Fibroblast of skin of right quadriceps (primary cell): Measurements from ENCODE around the gene GPSM1.

Experiments used
- DNase-seq: peaks from one replicate; pipeline ENCODE4 v3.0.0-alpha.2; 2013

The GPSM1 gene

DNA sequence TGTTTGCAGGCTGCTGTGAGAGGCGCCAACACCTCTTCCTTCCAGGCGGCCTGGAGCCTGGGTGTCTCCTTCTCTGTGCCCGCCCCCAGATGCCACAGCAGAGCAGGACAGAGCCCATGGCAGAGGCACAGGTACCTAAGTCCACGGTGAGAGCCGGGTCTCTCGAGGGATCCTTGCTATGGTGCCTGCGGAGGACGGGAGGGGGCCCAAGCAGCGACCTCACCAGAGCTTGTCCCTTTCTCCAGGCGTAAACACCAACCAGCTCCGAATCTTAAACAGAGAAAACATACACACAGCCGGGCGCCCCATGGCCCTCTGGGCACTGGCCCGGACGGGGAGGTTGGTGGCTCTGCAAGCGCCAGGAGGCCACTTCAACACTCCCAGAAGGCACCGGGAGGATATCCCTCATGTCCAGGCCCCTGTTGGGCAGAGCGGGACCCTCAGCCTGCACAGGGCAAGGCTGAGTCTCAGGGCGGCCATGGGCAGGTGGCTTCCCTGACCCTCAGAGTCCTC, 35.3 kb upstream of the GPSM1 start:
- DNase-seq = no peak

DNA sequence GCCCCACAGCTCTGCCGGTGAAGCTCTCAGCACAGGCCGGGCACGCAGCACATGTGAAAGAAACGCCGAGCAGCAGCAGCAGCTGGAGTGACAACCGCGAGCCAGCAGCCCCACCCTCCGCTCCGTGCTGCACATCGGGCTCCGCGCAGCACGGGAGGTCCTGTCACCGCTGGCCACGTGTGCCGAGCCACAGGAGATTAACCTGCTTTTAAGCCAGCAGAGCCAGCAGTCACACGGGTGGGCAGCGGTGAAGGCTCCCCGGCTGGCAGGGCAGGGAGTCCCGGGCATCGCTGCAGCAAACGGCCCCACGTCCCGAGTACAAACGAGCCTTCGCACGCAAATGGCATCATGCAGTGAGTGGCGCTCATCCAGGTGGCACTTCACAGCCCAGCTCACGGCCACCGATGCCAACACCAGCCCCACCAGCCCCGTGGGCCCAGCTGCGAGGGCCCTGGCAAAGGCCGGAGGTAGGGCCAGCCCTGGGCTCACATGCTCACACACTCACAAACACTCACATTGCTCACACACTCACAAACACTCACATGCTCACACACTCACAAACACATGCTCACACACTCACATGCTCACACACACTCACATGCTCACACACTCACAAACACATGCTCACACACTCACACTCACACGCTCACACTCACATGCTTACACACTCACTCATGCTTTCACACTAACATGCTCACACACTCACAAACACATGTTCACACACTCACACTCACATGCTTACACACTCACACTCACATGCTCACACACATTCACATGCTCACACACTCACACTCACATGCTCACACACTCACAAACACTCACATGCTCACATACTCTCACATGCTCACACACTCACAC, 34.5 kb upstream of the GPSM1 start:
- DNase-seq = no peak

DNA sequence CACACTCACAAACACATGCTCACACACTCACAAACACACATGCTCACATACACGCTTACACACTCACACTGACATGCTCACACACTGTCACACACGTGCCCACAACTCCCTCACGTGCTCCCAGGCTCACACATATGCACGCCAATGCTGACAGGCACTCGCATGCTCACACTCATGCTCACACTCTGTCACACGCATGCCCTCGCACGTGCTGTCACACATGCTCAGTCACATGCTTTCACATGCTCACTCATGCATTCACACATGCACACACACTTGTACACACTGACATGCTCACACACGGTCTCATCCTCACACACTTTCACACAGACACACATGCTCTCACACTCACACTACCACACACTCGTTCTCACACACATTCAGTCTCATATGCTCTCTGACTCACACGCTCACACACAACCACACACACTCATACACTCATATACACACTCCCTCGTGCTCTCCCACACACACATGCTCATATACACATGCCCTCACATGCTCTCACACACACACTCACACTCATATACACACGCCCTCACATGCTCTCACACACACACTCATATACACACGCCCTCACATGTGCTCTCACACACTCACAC, 33.8 kb upstream of the GPSM1 start:
- no peak for DNase-seq

DNA sequence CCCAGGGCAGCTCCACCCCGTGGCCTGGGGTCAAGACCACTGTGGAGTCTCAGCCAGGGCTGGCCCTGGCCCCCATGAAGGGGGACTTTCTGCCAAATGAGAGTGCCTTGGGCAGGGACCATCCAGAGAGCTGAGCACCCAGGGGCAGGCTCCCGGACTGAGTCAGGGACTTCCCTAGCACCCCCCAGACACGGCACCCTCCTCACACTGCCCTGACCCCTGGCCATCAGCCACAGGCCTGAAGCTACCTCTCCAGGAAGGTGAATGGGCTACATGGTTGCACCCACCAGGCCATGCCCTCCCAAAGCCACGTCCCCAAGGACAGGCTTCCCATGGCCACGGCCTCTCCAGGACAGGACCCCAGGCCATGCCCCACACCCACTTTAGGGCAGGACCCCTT, 32.9 kb upstream of the GPSM1 start:
- no peak for DNase-seq

DNA sequence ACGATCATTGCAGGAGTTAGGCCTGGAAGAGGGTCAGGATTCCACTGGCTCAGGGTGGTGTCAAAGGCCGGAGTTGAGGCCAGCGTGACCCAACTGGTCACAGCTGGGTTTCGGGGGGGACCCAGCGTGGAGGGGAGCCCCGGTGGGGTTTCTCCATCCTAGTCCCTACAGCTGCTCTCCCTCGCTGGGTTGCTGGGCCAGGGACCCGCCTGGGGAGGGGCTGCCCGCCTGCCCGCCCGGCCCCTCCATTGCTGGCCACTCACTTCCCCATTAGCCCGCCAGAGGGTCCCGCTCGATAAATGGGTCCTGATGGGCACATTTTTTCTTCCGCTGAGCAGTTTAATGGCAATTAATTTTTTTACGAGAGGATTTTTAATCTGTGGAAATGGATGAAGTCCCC, 32.3 kb upstream of the GPSM1 start:
- no peak for DNase-seq

DNA sequence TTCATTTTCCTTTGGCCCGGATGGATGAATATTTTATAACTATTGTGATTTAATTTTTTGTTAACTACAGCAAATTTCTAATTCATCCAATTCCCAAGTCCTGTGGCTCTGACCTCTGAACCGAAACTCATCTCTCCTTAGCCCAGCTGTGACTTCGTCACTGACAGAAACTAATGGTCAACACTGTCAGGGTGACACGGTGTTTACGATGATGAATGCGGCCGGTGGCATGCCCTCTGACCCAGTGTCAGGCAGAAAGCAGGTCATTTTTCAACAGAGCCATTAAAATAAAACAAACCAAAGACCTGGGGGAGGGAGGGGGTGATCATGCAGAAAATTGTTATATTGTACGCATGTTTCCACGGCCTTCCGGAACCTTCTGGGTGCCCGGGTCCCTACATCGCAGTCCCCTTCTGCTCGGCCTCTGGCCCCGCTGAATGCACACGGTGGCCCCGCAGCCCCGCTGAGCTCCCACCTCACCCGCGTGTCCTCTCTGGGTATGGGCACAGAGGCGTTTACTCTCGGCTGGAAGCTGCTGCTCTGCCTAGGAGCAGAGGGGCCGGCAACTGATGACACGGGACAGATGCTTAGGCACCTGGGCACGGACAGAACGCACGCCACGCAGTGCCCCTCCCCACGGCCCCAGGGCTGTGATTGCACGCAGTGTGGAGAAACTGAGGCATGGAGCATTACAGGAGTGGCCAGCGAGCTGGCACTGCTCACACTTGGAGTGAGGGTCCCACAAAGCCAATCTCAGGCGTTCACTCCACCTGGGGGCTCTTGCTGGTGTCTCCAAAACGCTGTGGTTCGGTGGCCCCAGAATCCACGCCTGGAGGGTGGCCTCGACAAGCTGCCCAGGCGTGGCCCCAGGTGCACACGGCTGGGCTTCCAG, 31.6 kb upstream of the GPSM1 start:
- no peak for DNase-seq

DNA sequence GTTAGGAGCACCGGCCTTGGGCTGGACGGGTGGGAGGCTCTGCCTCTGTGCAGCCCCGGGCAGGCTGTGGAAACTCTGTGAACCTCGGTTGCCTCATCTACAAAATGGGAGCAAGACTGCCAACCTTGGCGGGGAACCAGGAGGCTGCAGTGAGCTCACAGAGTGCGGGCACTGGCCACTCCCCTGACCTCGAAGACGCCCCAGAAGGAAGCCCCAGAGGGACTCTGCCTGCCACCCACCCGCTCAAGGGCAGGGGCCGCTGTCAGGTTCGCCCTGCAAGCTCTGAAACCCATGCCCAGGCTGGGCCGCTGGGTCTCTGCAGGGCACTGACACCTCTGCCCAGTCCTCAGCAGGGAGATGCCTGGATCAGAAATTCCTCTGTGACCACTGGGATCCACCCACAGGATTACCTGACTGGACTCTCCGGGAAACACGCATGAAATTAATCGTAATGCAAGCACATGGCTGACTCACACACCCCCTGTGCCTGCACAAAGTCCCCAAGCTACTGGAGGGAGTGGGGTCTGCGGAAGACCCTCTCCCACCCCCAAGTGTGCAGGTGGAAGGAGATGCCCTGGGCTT, 30.8 kb upstream of the GPSM1 start:
- DNase-seq = no peak

DNA sequence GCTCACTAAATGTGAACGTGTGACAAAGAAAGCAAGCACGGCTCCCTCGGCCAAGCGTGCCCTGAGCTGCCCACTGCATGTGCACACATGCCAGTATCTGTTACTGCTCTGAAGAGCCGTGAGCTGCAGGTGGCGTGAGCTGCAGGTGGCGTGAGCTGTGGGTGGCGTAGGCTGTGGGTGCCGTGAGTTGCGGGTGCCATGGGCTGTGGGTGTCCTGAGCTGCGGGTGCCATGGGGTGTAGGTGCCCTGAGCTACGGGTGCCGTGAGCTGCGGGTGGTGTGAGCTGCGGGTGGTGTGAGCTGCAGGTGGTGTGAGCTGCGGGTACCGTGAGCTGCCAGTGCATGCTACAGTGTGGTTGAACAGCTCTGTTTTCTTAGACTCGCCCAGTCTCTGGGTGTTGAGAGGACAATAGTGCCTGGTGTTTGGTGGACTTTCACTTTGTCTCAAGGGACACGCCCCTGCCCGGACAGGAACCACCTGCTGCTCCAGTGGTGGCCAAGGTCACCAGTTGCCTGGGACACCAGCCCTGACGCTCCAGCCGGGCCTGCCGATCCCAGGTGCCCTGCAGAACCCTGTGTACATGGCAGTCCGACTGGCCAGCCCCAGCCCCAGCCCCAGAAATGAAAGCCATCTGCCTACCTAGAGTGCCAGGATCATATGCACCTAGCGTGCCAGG, 30.2 kb upstream of the GPSM1 start:
- no peak for DNase-seq

DNA sequence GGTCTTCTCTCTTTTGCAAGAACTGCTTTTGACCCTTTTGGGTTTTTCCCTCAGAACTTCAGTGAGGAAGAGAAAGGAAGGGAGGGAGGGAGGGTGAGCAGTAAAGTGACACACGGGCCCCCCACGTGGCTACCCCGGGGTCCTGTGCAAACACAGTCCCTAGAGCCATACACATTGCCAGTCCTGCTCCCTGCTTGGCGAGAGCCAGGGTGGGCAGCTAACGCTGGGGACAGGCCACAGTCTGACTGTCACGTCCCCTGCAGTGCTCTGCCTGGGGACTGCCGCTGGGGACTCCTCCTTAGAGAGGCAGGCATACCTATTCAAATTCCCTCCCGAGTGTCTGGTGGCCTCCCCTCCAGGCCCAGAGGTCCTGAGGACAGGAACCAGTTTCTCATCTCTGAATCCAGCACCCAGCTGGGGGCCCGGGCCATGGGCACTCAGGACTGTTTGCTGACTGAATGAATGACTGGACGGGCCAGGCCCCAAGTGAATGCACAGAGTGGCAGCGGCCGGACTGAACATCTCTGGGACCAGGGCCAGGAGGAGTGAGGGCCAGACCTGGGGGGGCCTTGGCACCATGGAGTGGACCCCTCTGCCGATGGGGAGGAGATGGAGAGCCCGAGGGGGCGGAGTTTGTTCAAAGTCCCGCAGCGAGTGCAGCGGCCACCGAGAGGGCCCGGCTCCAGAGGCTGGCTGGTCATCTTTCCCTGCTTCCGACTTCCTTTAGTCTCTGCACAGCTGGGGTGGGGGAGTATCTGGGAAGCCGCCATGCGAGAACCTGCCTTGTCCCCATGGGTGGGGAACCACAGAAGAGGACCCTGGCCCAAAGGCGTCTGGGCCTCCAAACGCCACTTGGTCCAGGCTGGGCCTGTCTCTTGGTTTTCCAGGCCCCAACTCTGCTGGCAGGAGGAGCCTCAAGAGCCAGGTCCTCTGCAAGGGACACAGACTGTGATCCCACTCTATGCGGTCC, 29.3 kb upstream of the GPSM1 start:
- DNase-seq = no peak

DNA sequence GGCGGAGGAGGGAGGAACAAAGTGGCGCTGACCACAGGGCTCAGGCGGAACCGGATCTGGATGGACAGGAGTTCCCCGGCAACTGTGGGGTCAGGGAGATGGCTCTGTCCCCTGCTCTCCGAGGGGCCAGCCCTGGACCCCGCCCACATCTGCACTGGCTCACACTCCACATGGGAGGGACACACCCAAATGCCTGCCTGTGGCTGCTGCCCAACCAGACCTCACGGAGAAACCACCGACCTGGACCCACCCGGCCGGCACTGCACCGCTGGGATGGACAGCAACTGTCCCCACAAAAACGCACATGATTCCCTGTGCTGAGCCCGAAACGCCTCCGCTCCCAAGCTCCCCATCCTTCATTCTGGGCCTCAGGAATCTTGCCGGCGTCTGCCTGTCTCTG, 28.2 kb upstream of the GPSM1 start:
- DNase-seq = no peak

DNA sequence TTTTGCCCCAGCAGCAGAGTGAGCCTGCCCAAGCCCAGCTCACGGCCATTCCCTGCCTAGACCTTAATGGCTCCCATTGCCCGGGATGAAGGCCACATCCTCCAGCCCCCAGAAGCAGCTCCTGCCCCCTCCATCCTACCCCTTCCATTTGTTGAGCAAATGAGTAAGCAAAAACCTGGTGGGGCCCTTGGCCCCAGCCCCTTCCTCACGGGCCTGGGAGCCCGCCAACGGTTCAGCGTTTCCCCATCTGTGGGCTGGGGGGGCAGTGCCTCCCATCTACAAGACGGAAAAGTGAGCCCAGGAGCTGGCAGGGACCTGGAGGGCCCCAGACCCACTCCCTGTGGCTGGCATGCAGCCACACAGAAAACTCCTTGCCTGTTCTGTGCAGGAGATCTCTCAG, 27.8 kb upstream of the GPSM1 start:
- DNase-seq = no peak

DNA sequence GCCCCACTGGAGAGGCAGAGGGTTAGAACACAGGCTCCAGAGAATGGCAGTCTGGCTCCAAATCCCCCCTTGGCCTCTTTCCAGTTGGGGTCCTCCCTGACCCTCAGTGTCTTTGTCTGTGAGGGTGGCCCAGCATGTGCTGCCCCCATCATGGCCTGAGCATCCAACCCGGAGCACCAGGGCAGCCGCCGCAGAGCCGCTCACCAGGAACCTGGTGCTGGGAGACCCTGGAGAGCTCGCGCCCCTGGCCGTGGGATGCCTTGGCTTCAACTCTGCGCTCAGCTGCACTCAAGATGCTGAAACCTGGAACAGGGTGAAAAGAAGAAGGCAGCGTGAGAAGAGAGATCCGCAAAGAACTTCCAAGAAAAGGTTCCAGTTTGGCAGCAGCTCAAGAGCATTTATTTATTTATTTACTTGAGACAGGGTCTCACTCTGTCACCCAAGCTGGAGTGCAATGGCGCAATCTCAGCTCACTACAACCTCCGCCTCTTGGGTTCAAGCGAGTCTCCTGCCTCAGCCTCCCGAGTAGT, 27.3 kb upstream of the GPSM1 start:
- no peak for DNase-seq

DNA sequence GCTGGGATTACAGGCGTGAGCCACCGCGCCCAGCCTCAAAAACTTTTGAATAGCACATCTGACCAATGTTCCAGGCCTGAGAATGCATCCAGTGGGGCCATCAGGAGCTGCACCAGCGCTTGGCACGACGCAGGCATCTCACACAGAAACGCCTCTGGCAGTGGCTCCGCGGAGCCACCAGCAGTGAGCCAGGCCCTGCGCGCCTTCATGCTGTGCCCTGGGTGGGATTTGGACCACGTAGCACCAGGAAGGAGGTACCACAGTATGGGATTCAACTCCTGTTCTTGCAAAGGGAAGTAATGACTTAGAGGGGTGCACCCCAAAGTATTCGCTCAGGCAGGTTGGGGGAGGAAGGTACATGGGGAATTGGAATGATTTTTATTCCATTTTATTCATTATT, 26.5 kb upstream of the GPSM1 start:
- DNase-seq = no peak

DNA sequence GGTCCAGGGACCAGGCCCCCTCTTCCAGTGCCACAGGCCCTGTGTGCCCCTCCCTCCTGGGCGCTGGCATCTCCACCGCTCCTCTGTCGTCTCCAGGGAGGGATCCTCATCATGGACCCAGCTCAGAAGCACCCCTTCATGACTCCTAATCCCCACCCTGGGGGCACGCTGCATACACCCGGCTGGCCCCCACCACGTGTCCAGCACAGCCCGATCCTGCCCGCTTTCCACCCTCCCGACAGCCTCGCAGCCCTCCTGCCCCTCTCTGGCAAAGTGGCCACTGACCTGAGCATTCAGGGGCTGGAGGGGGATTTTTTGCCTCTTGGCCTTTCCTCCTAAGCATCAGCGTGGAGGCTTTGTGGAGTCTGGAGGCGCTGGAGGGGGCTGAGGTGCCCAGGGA, 24.8 kb upstream of the GPSM1 start:
- no peak for DNase-seq

DNA sequence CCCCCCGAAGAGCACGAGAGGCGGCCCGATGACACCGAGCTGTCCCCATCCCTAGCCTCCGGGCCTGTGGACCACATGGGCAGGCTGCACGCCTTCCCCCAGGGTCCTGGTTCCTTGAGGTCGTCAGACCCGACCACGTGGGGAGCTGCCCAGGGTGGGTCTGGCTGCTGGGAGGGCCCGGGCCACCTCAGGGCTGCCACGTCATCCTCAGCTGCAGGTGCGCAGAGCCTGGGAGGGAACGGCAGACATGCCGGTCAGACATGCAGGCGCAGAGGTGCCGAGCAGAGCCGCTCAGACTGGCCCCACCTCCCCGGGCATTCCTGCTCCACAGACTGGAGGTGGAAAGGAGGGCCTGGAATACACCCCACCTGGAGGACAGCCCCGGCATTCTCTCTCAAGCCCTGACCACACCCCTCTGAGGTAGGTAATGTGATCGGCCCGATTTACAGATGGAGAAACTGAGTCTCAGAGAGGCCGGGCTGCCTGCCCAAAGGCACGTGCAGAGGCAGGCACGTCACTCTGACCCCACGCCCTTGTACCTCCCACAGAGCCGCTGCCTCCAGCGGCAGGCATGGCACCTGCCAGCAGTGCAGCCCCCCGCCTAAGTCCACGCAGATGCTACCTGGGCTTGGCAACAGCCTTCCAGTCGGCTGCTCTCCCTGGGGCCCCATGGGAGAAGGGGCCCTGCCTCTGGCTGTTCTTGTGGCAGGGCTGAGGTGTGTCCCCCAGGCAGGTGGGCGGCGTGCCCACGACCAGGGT, 24.1 kb upstream of the GPSM1 start:
- no peak for DNase-seq

DNA sequence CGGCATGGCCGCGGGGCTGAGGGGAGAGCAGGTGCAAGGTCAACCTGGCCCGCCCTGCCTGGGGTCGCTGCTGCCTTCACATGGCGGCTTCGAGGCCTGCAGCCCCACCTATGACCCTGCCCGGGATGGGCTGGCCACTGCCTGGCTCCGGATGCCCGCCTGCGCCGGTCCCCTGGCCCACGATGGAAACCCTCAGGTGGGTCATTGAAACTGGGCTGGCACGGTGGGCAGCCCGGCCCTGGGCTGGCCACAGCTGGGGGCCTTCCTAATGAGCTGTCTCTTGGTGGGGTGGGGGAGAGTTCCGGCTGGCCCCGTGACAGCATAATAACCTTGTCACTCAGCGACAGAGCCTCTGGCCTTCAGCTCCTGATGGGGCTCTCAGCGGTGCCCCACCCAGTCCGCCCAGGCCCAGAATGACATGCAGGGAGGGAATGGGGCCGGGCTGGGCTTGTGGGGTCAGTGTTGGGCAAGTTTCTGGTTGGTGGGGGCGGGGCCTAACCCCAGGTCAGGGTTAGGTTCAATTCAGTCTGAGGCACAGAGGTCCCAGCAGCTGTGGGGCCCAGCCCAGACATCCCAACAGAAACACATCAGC, 23.4 kb upstream of the GPSM1 start, which contains the start of gene CCDC187:
CCDC187 (minus strand) TSS at position 270 of the 592 bp plus-strand sequence; CDS start at position 6, 264 bp downstream.
- no peak for DNase-seq

DNA sequence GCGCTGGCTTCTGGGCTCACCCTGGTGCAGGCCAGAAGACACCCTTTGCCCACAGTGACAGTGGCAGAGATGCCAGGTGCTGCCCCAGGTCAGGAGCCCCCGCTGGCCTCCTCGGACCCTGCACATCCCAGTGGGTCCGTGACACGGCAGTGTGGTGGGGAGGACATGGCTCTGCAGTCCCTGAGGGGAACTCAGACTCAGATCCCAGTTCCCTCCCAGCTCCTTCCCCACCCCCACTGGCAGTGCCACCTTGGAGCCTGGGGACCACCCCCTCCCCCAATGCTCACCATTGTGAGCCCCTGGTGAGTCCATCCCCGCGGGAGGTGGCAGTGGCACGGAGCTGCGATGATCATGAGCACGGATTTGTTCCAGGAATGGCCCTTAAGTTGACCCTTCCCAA, 22.9 kb upstream of the GPSM1 start:
- no peak for DNase-seq

DNA sequence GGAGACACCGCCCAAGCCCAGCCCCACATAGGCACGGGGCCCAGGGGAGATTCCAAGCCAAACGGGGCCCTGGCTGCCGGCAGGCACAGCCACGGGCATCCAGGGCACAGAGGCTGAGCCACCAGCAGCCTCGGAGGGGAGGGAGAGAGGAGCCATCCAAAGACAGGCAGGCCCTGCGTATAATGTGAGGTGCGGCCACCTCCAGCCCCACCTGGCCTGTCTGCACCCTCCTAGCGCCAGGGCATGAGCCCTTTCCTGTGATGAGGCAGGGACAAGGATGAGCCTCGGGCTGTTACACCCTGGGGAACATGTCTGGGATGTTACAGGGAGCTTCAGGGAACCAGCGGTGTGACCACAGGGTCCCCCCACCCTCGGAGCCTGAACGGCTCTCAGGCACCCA, 22.4 kb upstream of the GPSM1 start:
- no peak for DNase-seq

DNA sequence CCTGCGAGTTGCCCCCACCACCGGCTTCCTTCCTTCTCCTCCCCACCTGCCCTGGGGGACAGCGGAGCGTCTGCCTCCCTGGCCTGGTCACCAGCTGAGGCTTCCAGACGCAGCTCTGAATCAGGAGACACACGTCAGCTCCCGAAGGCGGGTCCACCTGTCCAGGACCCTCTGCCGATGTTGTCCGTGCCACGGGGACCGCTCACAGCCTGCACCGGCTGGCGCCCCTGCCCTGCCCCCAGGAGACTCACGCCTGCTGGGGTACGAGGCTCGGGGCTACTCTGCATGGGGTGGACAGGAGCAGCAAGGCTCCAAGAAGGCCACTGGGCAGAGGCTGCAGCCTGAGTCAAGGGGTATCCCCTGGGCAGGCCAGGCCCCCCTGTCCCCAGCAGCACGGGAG, 21.5 kb upstream of the GPSM1 start:
- no peak for DNase-seq
